ENCODE measurements around the gene HECW1.

GRCh38 chr7:43364391-43364790 is 251.9 kb downstream of the HECW1 start:
- TF ChIP-seq PRDM1 (tag by site-specific recombination; IDR thresholded peaks at IDR 0.05) (no peak), TRIM28 (IDR thresholded peaks at IDR 0.05; ENCODE audit: borderline replicate concordance, low read length) (no peak), ZBTB8A (tag by site-specific recombination; IDR thresholded peaks at IDR 0.05) (no peak), ZNF184 (tag by site-specific recombination; IDR thresholded peaks at IDR 0.05) (no peak), ZNF639 (tag by site-specific recombination; IDR thresholded peaks at IDR 0.05) (no peak), ZNF302 (tag by site-specific recombination; IDR thresholded peaks at IDR 0.05; ENCODE audit: low read depth) (no peak)
- TF ChIP-seq, protein P1, sequence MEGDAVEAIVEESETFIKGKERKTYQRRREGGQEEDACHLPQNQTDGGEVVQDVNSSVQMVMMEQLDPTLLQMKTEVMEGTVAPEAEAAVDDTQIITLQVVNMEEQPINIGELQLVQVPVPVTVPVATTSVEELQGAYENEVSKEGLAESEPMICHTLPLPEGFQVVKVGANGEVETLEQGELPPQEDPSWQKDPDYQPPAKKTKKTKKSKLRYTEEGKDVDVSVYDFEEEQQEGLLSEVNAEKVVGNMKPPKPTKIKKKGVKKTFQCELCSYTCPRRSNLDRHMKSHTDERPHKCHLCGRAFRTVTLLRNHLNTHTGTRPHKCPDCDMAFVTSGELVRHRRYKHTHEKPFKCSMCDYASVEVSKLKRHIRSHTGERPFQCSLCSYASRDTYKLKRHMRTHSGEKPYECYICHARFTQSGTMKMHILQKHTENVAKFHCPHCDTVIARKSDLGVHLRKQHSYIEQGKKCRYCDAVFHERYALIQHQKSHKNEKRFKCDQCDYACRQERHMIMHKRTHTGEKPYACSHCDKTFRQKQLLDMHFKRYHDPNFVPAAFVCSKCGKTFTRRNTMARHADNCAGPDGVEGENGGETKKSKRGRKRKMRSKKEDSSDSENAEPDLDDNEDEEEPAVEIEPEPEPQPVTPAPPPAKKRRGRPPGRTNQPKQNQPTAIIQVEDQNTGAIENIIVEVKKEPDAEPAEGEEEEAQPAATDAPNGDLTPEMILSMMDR (tag by site-specific recombination; IDR thresholded peaks at IDR 0.05) = no peak
